Kidney (tissue), 14 donors: ENCODE data around the gene IQCC. TPM values are rescaled to one million over a fixed set of nuclear protein-coding genes. Genes with fewer than 3 reads are reported as not detected.

Experiments
- DNase-seq, 5 donors: peaks; one replicate each; pipeline ENCODE4 v3.0.0-alpha.2; 2013 to 2020
- FAIRE-seq: peaks from 2 replicates; lab custom pipeline; 2012; peaks lifted over from hg19 to GRCh38; lab: Jason Lieb, UNC
- H3K27ac ChIP-seq, 2 donors: one replicate each; pipeline ENCODE4 v1.7.0; 2013; ENCODE audit warnings: low read depth in 2 of 2, low read length in 2 of 2, inconsistent platforms in 1 of 2
- H3K27me3 ChIP-seq: one replicate; pipeline ENCODE4 v1.7.1; 2013; ENCODE audit warnings: low read length, inconsistent platforms; ENCODE audit not compliant: control insufficient read depth, insufficient read depth
- H3K36me3 ChIP-seq, 3 donors: one replicate each; pipeline versions ENCODE4 v1.7.0 to v1.7.1; 2013; ENCODE audit warnings: low read length in 3 of 3, control low read depth in 1 of 3, inconsistent platforms in 1 of 3; ENCODE audit not compliant: insufficient read depth in 3 of 3, control insufficient read depth in 2 of 3
- H3K4me1 ChIP-seq, 3 donors: one replicate each; pipeline versions ENCODE4 v1.7.0 to v1.7.1; 2013; ENCODE audit warnings: low read length in 3 of 3, inconsistent platforms in 1 of 3, low read depth in 1 of 3; ENCODE audit not compliant: control insufficient read depth in 2 of 3, insufficient read depth in 2 of 3
- H3K4me3 ChIP-seq, 3 donors: one replicate each; pipeline versions ENCODE4 v1.7.0 to v1.8.1; 2013; ENCODE audit warnings: low read length in 3 of 3, control low read depth in 1 of 3, inconsistent platforms in 1 of 3
- H3K9ac ChIP-seq, 3 donors: one replicate each; pipeline versions ENCODE4 v1.7.0 to v1.7.1; 2013; ENCODE audit warnings: low read length in 3 of 3, control low read depth in 1 of 3, inconsistent platforms in 1 of 3
- H3K9me3 ChIP-seq, 3 donors: one replicate each; pipeline versions ENCODE4 v1.7.0 to v1.7.1; 2013; ENCODE audit warnings: low read length in 3 of 3, control low read depth in 1 of 3, inconsistent platforms in 1 of 3; ENCODE audit not compliant: control insufficient read depth in 2 of 3, insufficient read depth in 1 of 3
- intact Hi-C: fragments of 100-400 bp; cut with DNase I; formaldehyde crosslinking; loops from one replicate; pipeline ENCODE4 v1.11.1; 2022
- polyA plus RNA-seq: library from polyadenylated mRNA; stranded (reverse); fragments of 350-450 nt; fragmentation: Illumina TruSeq; extraction: RNeasy Lipid Tissue Mini Kit (QIAGEN cat#74804); gene quantifications from one replicate; pipeline ENCODE4 v1.2.3, GENCODE V29; 2014; ENCODE audit warnings: low read depth, low replicate concordance; ENCODE audit not compliant: insufficient read depth
- total RNA-seq: library from RNA; stranded (reverse); fragmentation: NEBNext Ultra II Directional; extraction: Animal tissue kit (Norgen Biotek cat#: 25700); gene quantifications from one replicate; pipeline ENCODE4 v1.2.1, GENCODE V29; 2021
- TF ChIP-seq, protein P1 (sequence below): IDR thresholded peaks from 3 replicates; pipeline ENCODE4 v1.5.1; 2012; ENCODE audit warnings: mild to moderate bottlenecking, moderate library complexity, borderline replicate concordance; ENCODE audit not compliant: insufficient read depth; ENCODE audit errors: extremely low read depth
- donor health status: control.
- donor health status: control.
- donor health status: control.
- donor health status: control.
- donor health status: control.
- donor health status: DM: yes; HTN: yes; CAD: no.
- donor health status: Normal renal cell carcinoma (clear cell type).

The IQCC gene
- total and polyA plus RNA-seq, 2 donors from 2014 or later: 3.4 to 3.5 TPM

DNA sequence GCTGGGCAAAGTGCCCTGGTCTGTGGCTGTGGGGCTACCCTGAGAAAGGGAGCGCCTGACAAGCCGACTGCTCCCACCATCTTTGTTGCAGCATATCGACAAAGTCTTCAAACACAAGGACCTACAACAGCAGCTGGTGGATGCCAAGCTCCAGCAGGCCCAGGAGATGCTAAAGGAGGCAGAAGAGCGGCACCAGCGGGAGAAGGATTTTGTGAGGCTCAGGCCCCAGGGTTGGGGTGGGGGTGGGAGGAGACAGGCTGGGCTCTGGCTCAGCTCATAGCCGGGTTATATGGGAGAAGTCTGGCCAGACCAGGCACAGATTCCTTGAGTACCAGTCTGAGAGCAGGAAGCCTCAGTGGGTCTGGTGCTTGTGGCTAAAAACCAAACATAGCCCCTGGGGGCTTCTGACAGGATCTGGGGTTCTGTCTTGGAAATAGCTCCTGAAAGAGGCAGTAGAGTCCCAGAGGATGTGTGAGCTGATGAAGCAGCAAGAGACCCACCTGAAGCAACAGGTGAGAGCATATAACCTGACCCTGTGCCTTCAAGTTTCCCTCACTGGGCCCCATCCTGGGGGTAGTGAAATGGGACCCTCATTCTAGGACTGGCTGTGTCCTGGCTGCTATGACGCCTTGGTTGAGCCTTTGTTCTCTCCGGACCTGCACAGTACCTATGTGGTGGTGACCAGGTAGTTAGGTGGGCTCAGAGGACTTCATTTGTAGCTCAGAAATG is 13.1 kb upstream of the IQCC start:
- H3K27me3 ChIP-seq: no peaks in the 10 kb centered on the region
- H3K4me3 ChIP-seq: no peak overlapping the region
- H3K36me3 ChIP-seq: peaks cover 14 to 88% (median 63%) of the 10 kb centered on the region in 3 donors
- FAIRE-seq (no peak), DNase-seq (no peak)
- H3K9ac ChIP-seq: no peak overlapping the region
- H3K4me1 ChIP-seq: peaks cover 0 to 2% (median 0%) of the 10 kb centered on the region in 3 donors
- TF ChIP-seq, protein P1, sequence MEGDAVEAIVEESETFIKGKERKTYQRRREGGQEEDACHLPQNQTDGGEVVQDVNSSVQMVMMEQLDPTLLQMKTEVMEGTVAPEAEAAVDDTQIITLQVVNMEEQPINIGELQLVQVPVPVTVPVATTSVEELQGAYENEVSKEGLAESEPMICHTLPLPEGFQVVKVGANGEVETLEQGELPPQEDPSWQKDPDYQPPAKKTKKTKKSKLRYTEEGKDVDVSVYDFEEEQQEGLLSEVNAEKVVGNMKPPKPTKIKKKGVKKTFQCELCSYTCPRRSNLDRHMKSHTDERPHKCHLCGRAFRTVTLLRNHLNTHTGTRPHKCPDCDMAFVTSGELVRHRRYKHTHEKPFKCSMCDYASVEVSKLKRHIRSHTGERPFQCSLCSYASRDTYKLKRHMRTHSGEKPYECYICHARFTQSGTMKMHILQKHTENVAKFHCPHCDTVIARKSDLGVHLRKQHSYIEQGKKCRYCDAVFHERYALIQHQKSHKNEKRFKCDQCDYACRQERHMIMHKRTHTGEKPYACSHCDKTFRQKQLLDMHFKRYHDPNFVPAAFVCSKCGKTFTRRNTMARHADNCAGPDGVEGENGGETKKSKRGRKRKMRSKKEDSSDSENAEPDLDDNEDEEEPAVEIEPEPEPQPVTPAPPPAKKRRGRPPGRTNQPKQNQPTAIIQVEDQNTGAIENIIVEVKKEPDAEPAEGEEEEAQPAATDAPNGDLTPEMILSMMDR: no peak
- intact Hi-C loops: no loop called here
- no peaks in the 10 kb centered on the region for H3K9me3 ChIP-seq
- no peak overlapping the region for H3K27ac ChIP-seq

DNA sequence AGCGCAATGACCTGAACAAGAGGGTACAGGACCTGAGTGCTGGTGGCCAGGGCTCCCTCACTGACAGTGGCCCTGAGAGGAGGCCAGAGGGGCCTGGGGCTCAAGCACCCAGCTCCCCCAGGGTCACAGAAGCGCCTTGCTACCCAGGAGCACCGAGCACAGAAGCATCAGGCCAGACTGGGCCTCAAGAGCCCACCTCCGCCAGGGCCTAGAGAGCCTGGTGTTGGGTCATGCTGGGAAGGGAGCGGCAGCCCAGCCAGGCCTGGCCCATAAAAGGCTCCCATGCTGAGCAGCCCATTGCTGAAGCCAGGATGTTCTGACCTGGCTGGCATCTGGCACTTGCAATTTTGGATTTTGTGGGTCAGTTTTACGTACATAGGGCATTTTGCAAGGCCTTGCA is 10.5 kb upstream of the IQCC start:
- H3K9me3 ChIP-seq: no peaks in the 10 kb centered on the region
- H3K4me3 ChIP-seq: no peak overlapping the region
- H3K27ac ChIP-seq: no peak overlapping the region
- H3K36me3 ChIP-seq: peaks cover 8 to 65% (median 45%) of the 10 kb centered on the region in 3 donors
- intact Hi-C loops: no loop called here
- TF ChIP-seq, protein P1: no peak
- FAIRE-seq (no peak), DNase-seq (peak in 1 of 5 donors; percentile 37)
- peaks cover 2 to 5% (median 5%) of the 10 kb centered on the region in 3 donors for H3K4me1 ChIP-seq
- no peak overlapping the region for H3K9ac ChIP-seq
- no peaks in the 10 kb centered on the region for H3K27me3 ChIP-seq

GRCh38 chr1:32195531-32195930 is 9.9 kb upstream of the IQCC start:
- H3K27ac ChIP-seq: no peak overlapping the region
- DNase-seq (peak in 1 of 5 donors; percentile 47), FAIRE-seq (no peak)
- TF ChIP-seq, protein P1: no peak
- H3K9me3 ChIP-seq: no peaks in the 10 kb centered on the region
- no peak overlapping the region for H3K4me3 ChIP-seq
- no peaks in the 10 kb centered on the region for H3K27me3 ChIP-seq
- H3K9ac ChIP-seq: no peak overlapping the region
- intact Hi-C loops: no loop called here
- peaks cover 4 to 10% (median 5%) of the 10 kb centered on the region in 3 donors for H3K4me1 ChIP-seq
- peaks cover 6 to 59% (median 40%) of the 10 kb centered on the region in 3 donors for H3K36me3 ChIP-seq
